MCF 10A (cell line): ENCODE data around the gene KIDINS220. TPM values are rescaled to one million over a fixed set of nuclear protein-coding genes. Genes with fewer than 3 reads are reported as not detected.

Experiments
- BruUV-seq: library from RNA; stranded (reverse); fragments of 400-500 nt; replicated peaks from 2 replicates; lab custom pipeline; 2021; lab: Mats Ljungman, UMichigan
- CTCF ChIA-PET: fragments of 300-600 bp; sonication (Branson Sonifier 250); formaldehyde crosslinking; extraction: SDS; loops from one replicate; lab custom pipeline; 2021; ENCODE audit warnings: antibody characterized with exemption, inconsistent platforms; lab: Yijun Ruan, JAX
- POLR2A ChIA-PET: fragments of 300-600, 350-650 bp; sonication (Branson Sonifier 250); formaldehyde crosslinking; extraction: SDS; loops from one replicate; lab custom pipeline; 2020; ENCODE audit warnings: antibody characterized with exemption, inconsistent platforms; lab: Yijun Ruan, JAX
- DNase-seq: peaks from one replicate; pipeline ENCODE4 v3.0.0-alpha.2; 2018; ENCODE audit not compliant: unreplicated experiment
- H3K27ac Mint-ChIP-seq: one replicate; pipeline ENCODE4 v1.8.0; 2022; ENCODE audit warnings: mild to moderate bottlenecking, low read depth, mixed read lengths; ENCODE audit not compliant: unreplicated experiment
- H3K27me3 Mint-ChIP-seq: one replicate; pipeline ENCODE4 v1.8.0; 2022; ENCODE audit warnings: mixed read lengths; ENCODE audit not compliant: insufficient read depth, unreplicated experiment
- H3K36me3 Mint-ChIP-seq: one replicate; pipeline ENCODE4 v1.8.0; 2022; ENCODE audit warnings: mild to moderate bottlenecking, moderate library complexity, mixed read lengths; ENCODE audit not compliant: insufficient read depth, unreplicated experiment
- H3K4me1 Mint-ChIP-seq: one replicate; pipeline ENCODE4 v1.8.0; 2022; ENCODE audit warnings: mixed read lengths; ENCODE audit not compliant: insufficient read depth, unreplicated experiment
- H3K4me3 Mint-ChIP-seq: one replicate; pipeline ENCODE4 v1.8.0; 2022; ENCODE audit warnings: mild to moderate bottlenecking, moderate library complexity, mixed read lengths; ENCODE audit not compliant: unreplicated experiment
- H3K9me3 Mint-ChIP-seq: one replicate; pipeline ENCODE4 v1.8.0; 2022; ENCODE audit warnings: mixed read lengths; ENCODE audit not compliant: unreplicated experiment
- CTCF ChIP-seq: fragments of 200-600 bp; IDR thresholded peaks from one replicate; pipeline ENCODE4 v1.8.0; 2022; ENCODE audit warnings: antibody characterized with exemption, mild to moderate bottlenecking; ENCODE audit not compliant: unreplicated experiment
- intact Hi-C: fragments of 100-400 bp; cut with micrococcal nuclease; formaldehyde crosslinking; loops from 2 replicates; pipeline ENCODE4 v1.14.1; 2022
- total RNA-seq: library from RNA; stranded (reverse); gene quantifications from 2 replicates; pipeline ENCODE4 v1.2.3, GENCODE V29; 2022

KIDINS220 gene
- total RNA-seq, 1 experiment from 2014 or later, result 41.8 TPM

- Mint-ChIP-seq H3K27me3 (peaks cover under 1% of the 10 kb centered on the region), H3K27ac (no peak within 1 kb of the TSS), H3K9me3 (no peaks in the 10 kb centered on the region), H3K4me3 (peak within 1 kb of the TSS; percentile 75), H3K36me3 (no peaks in the 10 kb centered on the region), H3K4me1 (peaks cover 28% of the 10 kb centered on the region)
- BruUV-seq, result TSS peak; percentile 76
- DNase-seq, result peak; percentile 99
- POLR2A ChIA-PET, result interaction anchor here (0.5 to 2.0 kb wide), 20 partner anchors 9 to 1394 kb away, joined by 3 to 11 read pairs (median 3); no protein-coding TSS in a partner anchor
- intact Hi-C loops, result loop anchor here (1.0 to 10.0 kb wide), 2 partner anchors 987 to 1479 kb away; no protein-coding TSS in a partner anchor
- TF ChIP-seq CTCF, result no peak
- CTCF ChIA-PET, result interaction anchor here (0.7 to 2.5 kb wide), 12 partner anchors 11 to 1585 kb away, joined by 3 to 8 read pairs (median 4); no protein-coding TSS in a partner anchor
These were observed 155.4 kb downstream of the KIDINS220 start, which contains the start of gene ID2 for GRCh38 chr2:8681786-8682692. ID2 (plus strand) TSS chr2:8682056; CDS start chr2:8682166, 110 bp downstream.

GRCh38 chr2:8680822-8681760, 156.3 kb downstream of the KIDINS220 start:
- BruUV-seq, result no TSS peak
- Mint-ChIP-seq H3K9me3 (no peaks in the 10 kb centered on the region), H3K4me3 (peak overlapping the region; percentile 75), H3K27ac (no peak overlapping the region), H3K4me1 (peaks cover 28% of the 10 kb centered on the region), H3K36me3 (no peaks in the 10 kb centered on the region), H3K27me3 (no peaks in the 10 kb centered on the region)
- ChIA-PET POLR2A (interaction anchor here (0.6 to 2.0 kb wide), 21 partner anchors 11 to 1253 kb away, joined by 3 to 11 read pairs (median 4); partner anchors contain the start of gene KIDINS220), CTCF (interaction anchor here (0.6 to 2.5 kb wide), 14 partner anchors 9 to 1584 kb away, joined by 3 to 8 read pairs (median 4); no protein-coding TSS in a partner anchor)
- intact Hi-C loops, result loop anchor here (10.0 kb wide), 1 partner anchor 986 kb away; no protein-coding TSS in a partner anchor
- DNase-seq, result peak; percentile 69
- no peak for TF ChIP-seq CTCF

GRCh38 chr2:8679827-8680731, 157.3 kb downstream of the KIDINS220 start:
- H3K27me3 Mint-ChIP-seq, result no peaks in the 10 kb centered on the region
- H3K36me3 Mint-ChIP-seq, result no peaks in the 10 kb centered on the region
- peaks cover 28% of the 10 kb centered on the region for H3K4me1 Mint-ChIP-seq
- no TSS peak for BruUV-seq
- no peak for TF ChIP-seq CTCF
- no peaks in the 10 kb centered on the region for H3K9me3 Mint-ChIP-seq
- intact Hi-C loops, result loop anchor here (10.0 kb wide), 1 partner anchor 985 kb away; no protein-coding TSS in a partner anchor
- CTCF ChIA-PET, result interaction anchor here (0.6 to 1.9 kb wide), 6 partner anchors 12 to 1237 kb away, joined by 3 to 8 read pairs (median 3); no protein-coding TSS in a partner anchor
- H3K4me3 Mint-ChIP-seq, result peak overlapping the region; percentile 74
- no peak overlapping the region for H3K27ac Mint-ChIP-seq
- DNase-seq, result peak; percentile 10
- POLR2A ChIA-PET, result interaction anchor here (0.7 to 1.5 kb wide), 6 partner anchors 10 to 988 kb away, joined by 3 to 4 read pairs (median 3); partner anchors contain the start of gene KIDINS220
